NCI-H2081 (cell line): ENCODE results near the gene IQSEC1.
"Not testable (repeated sequence)": the region's sequence is repeated elsewhere in the genome, so short reads cannot be mapped to it uniquely, and the experiment has no call there.

ENCODE experiments used
- DNase-seq, 2 experiments: peaks; one replicate each; lab custom pipeline; 2025; lab: John Stamatoyannopoulos, UW

IQSEC1 gene

GRCh38 chr3:12892840-12893189 is 180.4 kb downstream of the IQSEC1 start:
- DNase-seq: no peak

- DNase-seq: peak; percentile 30 to 43
Observed at GRCh38 chr3:12891985-12892839, 181.0 kb downstream of the IQSEC1 start.

GRCh38 chr3:12891391-12891984 is 181.7 kb downstream of the IQSEC1 start:
- no peak for DNase-seq

- DNase-seq: no peak
Observed at GRCh38 chr3:12890610-12891390, 182.4 kb downstream of the IQSEC1 start.

DNA sequence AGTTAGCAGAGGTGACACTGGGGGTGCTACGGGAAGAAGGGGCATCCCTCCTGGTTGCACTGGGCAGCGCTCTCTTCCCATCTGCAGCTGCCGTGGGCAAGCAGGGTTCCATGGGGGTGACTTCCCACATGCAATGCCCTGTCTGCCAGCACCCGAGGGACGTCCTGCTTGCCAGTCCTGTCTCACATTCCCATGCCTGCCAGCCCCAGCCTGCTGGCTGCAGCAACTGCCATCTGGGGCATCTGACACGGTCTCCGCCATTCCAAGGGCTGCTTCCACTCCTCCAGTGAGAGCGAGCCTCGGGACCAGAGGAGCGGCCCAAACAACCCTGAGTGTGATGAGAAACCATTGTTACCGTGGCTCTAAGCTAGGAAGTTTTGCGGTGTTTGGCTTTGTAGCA is 186.5 kb downstream of the IQSEC1 start:
- DNase-seq: no peak

- no peak for DNase-seq
Observed at GRCh38 chr3:12886106-12886679, 187.0 kb downstream of the IQSEC1 start.

GRCh38 chr3:12885583-12885930 is 187.7 kb downstream of the IQSEC1 start:
- DNase-seq: no peak

GRCh38 chr3:12884790-12885582 is 188.2 kb downstream of the IQSEC1 start:
- no peak for DNase-seq

- no peak for DNase-seq
Observed at GRCh38 chr3:12884186-12884680, 189.0 kb downstream of the IQSEC1 start.

DNA sequence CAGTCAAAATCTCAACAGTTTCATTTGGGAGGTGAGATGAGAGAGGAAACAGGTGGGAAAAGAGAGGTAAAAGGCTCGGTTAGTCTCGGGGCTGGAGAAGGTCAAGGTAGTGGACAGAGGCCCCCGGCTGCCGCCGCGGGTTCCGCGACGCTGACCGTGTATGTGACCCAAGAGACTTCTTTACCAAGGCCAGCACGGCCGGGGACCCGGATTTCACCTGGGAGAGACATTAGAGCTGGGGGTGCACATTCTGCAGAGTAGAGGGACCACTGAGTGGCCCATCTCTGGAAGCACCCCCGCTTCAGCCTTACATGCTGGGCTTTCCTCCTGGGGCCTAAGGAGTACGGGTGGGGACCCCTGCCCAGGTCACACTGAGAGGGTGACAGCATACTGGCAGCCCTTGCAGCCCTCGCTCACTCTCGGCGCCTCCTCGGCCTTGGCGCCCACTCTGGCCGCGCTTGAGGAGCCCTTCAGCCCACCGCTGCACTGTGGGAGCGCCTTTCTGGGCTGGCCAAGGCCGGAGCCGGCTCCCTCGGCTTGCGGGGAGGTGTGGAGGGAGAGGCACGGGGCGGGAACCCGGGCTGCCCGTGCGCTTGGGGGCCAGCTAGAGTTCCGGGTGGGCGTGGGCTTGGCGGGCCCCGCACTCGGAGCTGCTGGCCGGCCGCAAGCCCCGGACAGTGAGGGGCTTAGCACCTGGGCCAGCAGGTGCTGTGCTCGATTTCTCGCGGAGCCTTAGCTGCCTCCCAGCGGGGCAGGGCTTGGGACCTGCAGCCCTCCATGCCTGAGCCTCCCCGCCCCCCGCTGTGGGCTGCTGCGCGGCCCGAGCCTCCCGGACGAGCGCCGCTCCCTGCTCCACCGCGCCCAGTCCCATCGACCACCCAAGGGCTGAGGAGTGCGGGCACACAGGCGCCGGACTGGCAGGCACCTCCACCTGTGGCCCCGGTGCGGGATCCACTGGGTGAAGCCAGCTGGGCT is 190.6 kb downstream of the IQSEC1 start:
- DNase-seq: no peak

- not testable (repeated sequence) for DNase-seq
Observed at GRCh38 chr3:12881858-12882257, 191.4 kb downstream of the IQSEC1 start.

DNA sequence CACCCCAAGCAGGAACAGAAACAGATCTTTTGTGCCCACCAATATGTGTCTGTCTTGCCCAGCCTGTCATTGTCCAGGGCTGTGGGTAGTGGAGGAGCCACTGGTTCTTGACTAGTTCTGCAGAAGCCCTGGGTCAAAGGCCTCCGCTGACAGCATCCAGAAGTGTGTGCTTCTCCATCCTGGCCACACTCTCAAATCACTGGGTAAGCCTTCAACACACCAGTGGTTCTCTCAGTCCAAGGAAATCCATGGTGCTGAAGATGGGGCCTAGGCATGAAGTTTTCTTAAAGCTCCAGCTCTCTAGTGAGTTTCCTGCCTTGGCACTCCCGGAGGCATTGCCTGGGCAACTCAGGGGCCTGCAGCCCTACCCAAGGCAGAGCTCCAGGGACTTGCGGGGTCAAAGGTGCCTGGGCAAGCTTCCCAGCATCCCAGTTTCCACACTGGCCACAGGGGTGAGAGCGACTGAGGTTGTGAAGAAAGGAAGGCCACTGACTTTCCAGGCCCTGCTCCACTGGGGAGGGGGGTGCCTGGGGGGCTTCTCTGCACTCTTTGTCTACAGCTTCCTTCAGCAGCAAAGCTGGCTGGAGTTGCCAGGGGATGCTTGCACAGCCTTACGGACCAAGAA is 193.9 kb downstream of the IQSEC1 start:
- DNase-seq: no peak

GRCh38 chr3:12878758-12879157 is 194.5 kb downstream of the IQSEC1 start:
- not testable (repeated sequence) for DNase-seq

- DNase-seq: no peak
Observed at GRCh38 chr3:12878141-12878574, 195.1 kb downstream of the IQSEC1 start.

DNA sequence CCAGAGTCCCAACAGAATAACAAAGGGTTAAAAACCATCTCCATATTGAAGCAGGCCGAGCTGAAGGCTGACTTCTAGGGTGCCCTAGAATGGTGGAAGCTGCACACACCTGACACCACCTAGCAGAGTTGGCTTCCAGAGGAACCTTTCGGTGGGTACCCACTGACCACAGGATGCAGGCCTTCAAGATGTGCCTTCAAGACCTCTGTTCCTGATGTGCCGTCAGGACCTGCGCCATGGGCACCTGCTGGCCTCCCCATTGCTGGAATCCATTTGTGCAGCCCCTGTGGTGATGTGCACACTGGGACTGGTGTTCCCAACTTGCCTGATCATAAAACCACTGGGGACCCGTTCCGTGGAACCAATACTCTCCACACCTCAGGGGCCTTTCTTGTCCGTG is 196.2 kb downstream of the IQSEC1 start:
- no peak for DNase-seq

GRCh38 chr3:12875857-12876836 is 197.1 kb downstream of the IQSEC1 start:
- no peak for DNase-seq

- DNase-seq: no peak
Observed at GRCh38 chr3:12871404-12871983, 201.7 kb downstream of the IQSEC1 start.

GRCh38 chr3:12870942-12871341 is 202.3 kb downstream of the IQSEC1 start:
- no peak for DNase-seq
